SK-N-SH (cell line): Measurements from ENCODE around the gene ZSCAN12.

Source experiments
- CTCF ChIP-seq: fragments of 200-600 bp; sonication (generic); IDR thresholded peaks from 2 replicates; pipeline ENCODE4 v1.6.1; 2017; ENCODE audit warnings: antibody characterized with exemption, mild to moderate bottlenecking, moderate library complexity
- GABPA ChIP-seq: IDR thresholded peaks from 2 replicates; pipeline ENCODE4 v1.4.0; 2012; ENCODE audit warnings: low read depth, mild to moderate bottlenecking

- TF ChIP-seq GABPA = no peak
- no peak for TF ChIP-seq CTCF
These were observed 69.5 kb downstream of the ZSCAN12 start for GRCh38 chr6:28330041-28330440.
